Mesenchymal stem cell (in vitro differentiated cells and primary cell): ENCODE data around the gene PARN.
A peak's percentile ranks its signal among the peaks of the same experiment; 100 is the strongest.

Experiments
- DNase-seq: peaks from one replicate; pipeline ENCODE4 v3.0.0-alpha.2; 2013
- H2AFZ ChIP-seq: one replicate; pipeline ENCODE4 v1.6.1; 2013; ENCODE audit warnings: low read depth, mild to moderate bottlenecking, control low read depth, inconsistent platforms, low read length, moderate library complexity
- H2AK5ac ChIP-seq: 2 replicates; pipeline ENCODE4 v1.6.1; 2013; ENCODE audit warnings: low read length, moderate library complexity, mild to moderate bottlenecking, inconsistent platforms; ENCODE audit not compliant: severe bottlenecking
- H2BK120ac ChIP-seq: one replicate; pipeline ENCODE4 v1.6.1; 2013; ENCODE audit warnings: low read depth, mild to moderate bottlenecking, inconsistent platforms, low read length, moderate library complexity
- H2BK12ac ChIP-seq, 2 experiments: one replicate each; pipeline ENCODE4 v1.6.1; 2013; ENCODE audit warnings: inconsistent platforms in 2 of 2, low read length in 2 of 2, mild to moderate bottlenecking in 2 of 2, moderate library complexity in 2 of 2, control low read depth in 1 of 2
- H2BK15ac ChIP-seq: one replicate; pipeline ENCODE4 v1.6.1; 2013; ENCODE audit warnings: mild to moderate bottlenecking, low read depth, inconsistent platforms; ENCODE audit not compliant: poor library complexity, severe bottlenecking
- H2BK5ac ChIP-seq: 2 replicates; pipeline ENCODE4 v1.6.1; 2013; ENCODE audit warnings: low read depth, mild to moderate bottlenecking, low read length, control low read depth, inconsistent platforms; ENCODE audit not compliant: poor library complexity, severe bottlenecking
- H3K14ac ChIP-seq, 2 experiments: one replicate each; pipeline ENCODE4 v1.6.1; 2013; ENCODE audit warnings: inconsistent platforms in 2 of 2, low read length in 2 of 2, control low read depth in 1 of 2, mild to moderate bottlenecking in 1 of 2, moderate library complexity in 1 of 2
- H3K18ac ChIP-seq, 2 experiments: one replicate each; pipeline ENCODE4 v1.6.1; 2013; ENCODE audit warnings: inconsistent platforms in 2 of 2, low read length in 2 of 2, control low read depth in 1 of 2, low read depth in 1 of 2, mild to moderate bottlenecking in 1 of 2
- H3K23ac ChIP-seq, 2 experiments: one replicate each; pipeline ENCODE4 v1.6.1; 2013; ENCODE audit warnings: inconsistent platforms in 2 of 2, low read length in 2 of 2, mild to moderate bottlenecking in 2 of 2, moderate library complexity in 2 of 2, control low read depth in 1 of 2
- H3K27ac ChIP-seq: 2 replicates; pipeline ENCODE4 v1.5.1; 2013; ENCODE audit warnings: mild to moderate bottlenecking, moderate library complexity, low read length, control low read depth, inconsistent platforms; ENCODE audit not compliant: poor library complexity, severe bottlenecking
- H3K27me3 ChIP-seq, 2 experiments: 2 replicates each; pipeline versions ENCODE4 v1.6.1 to v1.7.0; 2013; ENCODE audit warnings: low read length in 2 of 2, mild to moderate bottlenecking in 2 of 2, moderate library complexity in 2 of 2, control low read depth in 1 of 2, inconsistent platforms in 1 of 2; ENCODE audit not compliant: control insufficient read depth in 1 of 2, insufficient read depth in 1 of 2
- H3K36me3 ChIP-seq, 2 experiments: 2 replicates each; pipeline versions ENCODE4 v1.6.1 to v1.7.0; 2013; ENCODE audit warnings: low read length in 2 of 2, control low read depth in 1 of 2, inconsistent platforms in 1 of 2, low read depth in 1 of 2, mild to moderate bottlenecking in 1 of 2; ENCODE audit not compliant: insufficient read depth in 2 of 2, control insufficient read depth in 1 of 2
- H3K4ac ChIP-seq, 2 experiments: one replicate each; pipeline ENCODE4 v1.6.1; 2013; ENCODE audit warnings: inconsistent platforms in 2 of 2, low read length in 2 of 2, mild to moderate bottlenecking in 2 of 2, moderate library complexity in 2 of 2, control low read depth in 1 of 2, low read depth in 1 of 2
- H3K4me1 ChIP-seq: 2 replicates; pipeline ENCODE4 v1.6.1; 2013; ENCODE audit warnings: low read depth, low read length, control low read depth; ENCODE audit not compliant: control insufficient read depth, insufficient read depth
- H3K4me2 ChIP-seq: 2 replicates; pipeline ENCODE4 v1.6.1; 2013; ENCODE audit warnings: low read length, mild to moderate bottlenecking, inconsistent platforms; ENCODE audit not compliant: poor library complexity, severe bottlenecking
- H3K4me3 ChIP-seq, 2 experiments: 2 replicates each; pipeline versions ENCODE4 v1.5.1 to v1.7.0; 2013; ENCODE audit warnings: low read length in 2 of 2, mild to moderate bottlenecking in 2 of 2, control low read depth in 1 of 2, low read depth in 1 of 2; ENCODE audit not compliant: insufficient read depth in 1 of 2
- H3K79me1 ChIP-seq: replicated peaks from 2 replicates; pipeline ENCODE4 v1.6.1; 2013; ENCODE audit warnings: mild to moderate bottlenecking, control low read depth, low read length, inconsistent platforms; ENCODE audit not compliant: poor library complexity, severe bottlenecking
- H3K9ac ChIP-seq: 2 replicates; pipeline ENCODE4 v1.7.0; 2013; ENCODE audit warnings: mild to moderate bottlenecking, low read length, moderate library complexity
- H3K9me3 ChIP-seq: 2 replicates; pipeline ENCODE4 v1.7.0; 2013; ENCODE audit warnings: mild to moderate bottlenecking, low read length; ENCODE audit not compliant: control insufficient read depth
- H4K8ac ChIP-seq: one replicate; pipeline ENCODE4 v1.6.1; 2013; ENCODE audit warnings: inconsistent platforms, mild to moderate bottlenecking, low read length, moderate library complexity
- H4K91ac ChIP-seq: one replicate; pipeline ENCODE4 v1.6.1; 2013; ENCODE audit warnings: mild to moderate bottlenecking, low read length, inconsistent platforms
- WGBS: methylation state at CpG from one replicate; pipeline ENCODE4 v1.1.7; 2013; ENCODE audit warnings: mixed read lengths; 5-methylcytosine and 5-hydroxymethylcytosine counted together

The PARN gene

DNA sequence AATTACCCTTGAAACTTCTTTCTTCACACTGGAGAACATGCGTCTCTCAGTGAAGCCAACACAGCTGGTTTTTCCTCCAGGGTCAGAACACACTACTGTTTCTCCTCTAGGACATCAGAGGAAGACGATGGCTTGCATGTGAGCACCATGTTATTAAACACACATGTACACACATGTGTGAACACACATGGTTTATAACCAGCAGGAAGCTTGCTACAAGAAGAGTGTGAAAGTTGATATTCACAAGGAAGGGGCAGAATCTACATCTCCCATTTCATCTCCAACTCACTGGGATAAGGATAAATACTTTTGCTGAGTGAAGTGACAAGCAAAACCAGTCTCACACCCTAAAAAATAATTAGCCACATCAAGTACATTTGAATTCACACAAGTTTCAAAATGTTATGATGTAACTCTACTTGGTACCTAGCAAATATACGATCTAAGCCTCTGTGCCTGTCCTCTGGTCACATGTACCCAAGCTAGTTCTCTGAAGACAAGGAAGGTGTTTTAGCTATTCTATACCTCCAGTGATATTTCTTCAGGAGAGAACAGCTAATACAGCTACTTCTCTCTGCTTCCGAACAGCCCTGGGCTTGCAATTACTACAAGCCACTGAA, 127.7 kb downstream of the PARN start:
- Histone ChIP-seq H3K27ac (peak overlapping the region; percentile 89), H3K4me2 (no peak overlapping the region), H3K79me1 (peaks cover 17% of the 10 kb centered on the region), H3K9ac (peak overlapping the region; percentile 66), H3K27me3 (no peaks in the 10 kb centered on the region), H2BK12ac (peak overlapping the region; percentile 93 to 96), H4K91ac (no peak overlapping the region), H3K23ac (peak overlapping the region in 1 of 2 experiments; percentile 19), H4K8ac (no peak overlapping the region), H3K4me3 (no peak overlapping the region), H2BK120ac (no peak overlapping the region), H3K36me3 (no peaks in the 10 kb centered on the region), H2BK5ac (peak overlapping the region; percentile 67), H3K14ac (peak overlapping the region in 1 of 2 experiments; percentile 68), H2BK15ac (no peak overlapping the region), H3K18ac (peak overlapping the region in 1 of 2 experiments; percentile 80), H2AK5ac (peak overlapping the region; percentile 99), H3K9me3 (no peaks in the 10 kb centered on the region), H3K4me1 (peaks cover 20% of the 10 kb centered on the region), H3K4ac (peak overlapping the region in 1 of 2 experiments; percentile 30), H2AFZ (no peak overlapping the region)
- 99% methylated on average over 3 of the region's 4 CpGs for WGBS
- DNase-seq: no peak

DNA sequence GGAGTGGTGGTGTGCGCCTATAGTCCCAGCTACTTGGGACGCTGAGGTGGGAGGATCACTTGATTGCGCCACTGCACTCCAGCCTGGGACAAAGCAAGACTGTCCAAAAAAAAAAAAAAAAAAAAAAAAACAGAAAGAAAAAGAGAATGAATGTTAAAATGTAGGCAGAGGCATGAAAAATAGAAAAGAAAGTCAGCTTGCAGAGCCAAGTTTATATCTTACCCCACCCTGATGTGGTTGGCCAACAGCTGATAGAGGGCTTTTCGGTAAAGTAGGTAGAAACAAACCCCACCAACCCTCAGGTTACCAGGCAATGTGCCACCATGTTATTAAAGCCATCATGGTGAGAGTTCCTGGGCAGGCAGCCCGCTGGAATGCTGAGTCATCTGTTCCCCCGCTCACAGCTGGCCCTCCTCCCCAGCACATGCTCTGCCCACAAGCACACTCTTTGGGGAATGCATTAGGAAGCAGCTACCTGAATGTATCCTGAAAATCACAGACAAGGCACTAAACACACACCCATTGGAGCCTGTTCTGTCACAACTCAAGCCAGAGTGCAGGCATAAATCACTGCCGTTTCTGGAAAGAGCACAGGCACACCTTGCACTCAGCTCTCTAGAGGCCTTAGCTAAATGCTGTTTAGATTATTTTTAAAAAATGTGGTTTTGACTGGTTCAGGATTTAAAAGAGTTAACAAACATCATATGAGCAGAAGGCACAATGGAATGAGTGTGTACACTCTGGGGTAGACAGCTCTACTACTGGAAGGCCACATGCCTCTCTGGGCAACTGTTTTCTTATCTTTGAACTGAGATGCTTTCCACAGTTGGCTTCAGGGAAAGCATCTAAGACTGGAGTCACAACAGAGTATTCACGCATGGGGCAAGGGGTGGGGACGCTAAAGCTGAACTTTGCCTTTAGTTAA, 128.5 kb downstream of the PARN start:
- peaks cover 15% of the 10 kb centered on the region for H3K79me1 ChIP-seq
- no peak overlapping the region for H2BK15ac ChIP-seq
- peaks cover 21% of the 10 kb centered on the region for H3K4me1 ChIP-seq
- peak overlapping the region in 1 of 2 experiments; percentile 68 for H3K14ac ChIP-seq
- peak overlapping the region in 1 of 2 experiments; percentile 6 for H3K4ac ChIP-seq
- H3K9ac ChIP-seq: peak overlapping the region; percentile 66
- H2AFZ ChIP-seq: no peak overlapping the region
- H4K8ac ChIP-seq: peak overlapping the region; percentile 19
- peak; percentile 87 for DNase-seq
- H3K4me3 ChIP-seq: peak overlapping the region in 1 of 2 experiments; percentile 7
- peak overlapping the region; percentile 99 for H2AK5ac ChIP-seq
- H3K18ac ChIP-seq: peak overlapping the region; percentile 4 to 80
- H2BK12ac ChIP-seq: peak overlapping the region in 1 of 2 experiments; percentile 93
- no peaks in the 10 kb centered on the region for H3K27me3 ChIP-seq
- H3K27ac ChIP-seq: peak overlapping the region; percentile 89
- H2BK5ac ChIP-seq: no peak overlapping the region
- H4K91ac ChIP-seq: no peak overlapping the region
- H3K9me3 ChIP-seq: no peaks in the 10 kb centered on the region
- H3K4me2 ChIP-seq: peak overlapping the region; percentile 9
- H3K36me3 ChIP-seq: no peaks in the 10 kb centered on the region
- 27% methylated on average over 6 of the region's 9 CpGs for WGBS
- H2BK120ac ChIP-seq: no peak overlapping the region
- no peak overlapping the region for H3K23ac ChIP-seq

DNA sequence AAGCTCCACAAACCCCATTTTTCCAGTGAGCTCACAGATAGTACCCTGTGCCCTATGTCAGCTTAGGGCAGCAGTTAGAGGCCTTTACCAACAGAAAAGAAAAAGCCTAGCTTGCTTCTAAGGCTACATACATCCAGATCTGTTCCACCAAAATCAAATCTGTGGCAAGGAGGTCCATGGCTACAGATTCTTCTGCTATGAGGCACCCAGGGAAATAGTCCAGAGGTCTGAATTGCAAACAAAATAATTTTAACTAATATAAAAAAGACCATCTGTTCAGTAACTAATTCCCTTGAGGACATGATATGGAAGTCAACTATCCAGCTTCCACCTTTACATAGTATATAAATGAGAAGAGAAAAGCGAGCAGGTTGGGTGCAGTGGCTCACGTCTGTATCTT, 129.3 kb downstream of the PARN start:
- peak overlapping the region; percentile 89 for H3K27ac ChIP-seq
- H3K9me3 ChIP-seq: no peaks in the 10 kb centered on the region
- H3K79me1 ChIP-seq: peaks cover 13% of the 10 kb centered on the region
- no peak overlapping the region for H3K14ac ChIP-seq
- no peak overlapping the region for H3K4me3 ChIP-seq
- WGBS: no CpG with 5 or more reads among the region's 2 CpGs
- no peak overlapping the region for H4K8ac ChIP-seq
- no peak overlapping the region for H3K23ac ChIP-seq
- H2BK5ac ChIP-seq: no peak overlapping the region
- no peaks in the 10 kb centered on the region for H3K27me3 ChIP-seq
- no peak overlapping the region for H3K4me2 ChIP-seq
- H2BK15ac ChIP-seq: no peak overlapping the region
- no peak overlapping the region for H2AFZ ChIP-seq
- H2BK12ac ChIP-seq: peak overlapping the region in 1 of 2 experiments; percentile 52
- H2AK5ac ChIP-seq: peak overlapping the region; percentile 94
- H2BK120ac ChIP-seq: peak overlapping the region; percentile 62
- peaks cover 25% of the 10 kb centered on the region for H3K4me1 ChIP-seq
- peak overlapping the region in 1 of 2 experiments; percentile 79 for H3K18ac ChIP-seq
- H3K4ac ChIP-seq: no peak overlapping the region
- peak overlapping the region; percentile 70 for H3K9ac ChIP-seq
- no peak for DNase-seq
- H4K91ac ChIP-seq: no peak overlapping the region
- H3K36me3 ChIP-seq: no peaks in the 10 kb centered on the region

DNA sequence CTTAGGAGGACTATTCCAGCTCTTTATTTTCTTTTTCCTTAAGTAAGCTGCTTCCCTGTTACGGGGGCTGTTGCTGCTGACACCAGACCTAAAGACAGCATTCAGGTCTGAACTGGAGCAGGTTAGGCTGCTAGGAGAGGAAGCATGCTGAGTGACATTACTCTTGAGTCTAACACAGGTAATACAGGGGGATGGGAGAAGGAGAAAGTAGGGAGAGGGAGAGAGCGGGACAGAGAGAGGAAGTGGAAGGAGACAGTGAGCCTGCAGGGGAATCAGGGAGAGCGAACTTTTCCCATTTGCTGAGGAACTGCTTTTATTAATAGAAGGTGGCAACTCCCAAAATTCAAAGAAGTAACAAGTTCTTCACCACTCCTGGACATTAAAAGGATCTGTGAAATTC, 130.9 kb downstream of the PARN start:
- H2AFZ ChIP-seq: no peak overlapping the region
- H3K9ac ChIP-seq: peak overlapping the region; percentile 2
- no peak overlapping the region for H2BK5ac ChIP-seq
- H2BK15ac ChIP-seq: no peak overlapping the region
- no peak overlapping the region for H2BK12ac ChIP-seq
- H3K14ac ChIP-seq: no peak overlapping the region
- 100% methylated on average over 3 of the region's 3 CpGs for WGBS
- H4K8ac ChIP-seq: no peak overlapping the region
- no peak overlapping the region for H3K4ac ChIP-seq
- H3K27ac ChIP-seq: no peak overlapping the region
- H3K18ac ChIP-seq: no peak overlapping the region
- H2BK120ac ChIP-seq: no peak overlapping the region
- DNase-seq: no peak
- H3K4me3 ChIP-seq: no peak overlapping the region
- H3K27me3 ChIP-seq: no peaks in the 10 kb centered on the region
- peak overlapping the region; percentile 67 for H2AK5ac ChIP-seq
- no peaks in the 10 kb centered on the region for H3K9me3 ChIP-seq
- H4K91ac ChIP-seq: no peak overlapping the region
- no peak overlapping the region for H3K4me2 ChIP-seq
- H3K79me1 ChIP-seq: peaks cover 21% of the 10 kb centered on the region
- H3K23ac ChIP-seq: no peak overlapping the region
- H3K4me1 ChIP-seq: peaks cover 26% of the 10 kb centered on the region
- H3K36me3 ChIP-seq: peaks cover 2 to 4% of the 10 kb centered on the region in 2 experiments
